ENCODE data around the gene LLGL2.

Gene LLGL2

DNA sequence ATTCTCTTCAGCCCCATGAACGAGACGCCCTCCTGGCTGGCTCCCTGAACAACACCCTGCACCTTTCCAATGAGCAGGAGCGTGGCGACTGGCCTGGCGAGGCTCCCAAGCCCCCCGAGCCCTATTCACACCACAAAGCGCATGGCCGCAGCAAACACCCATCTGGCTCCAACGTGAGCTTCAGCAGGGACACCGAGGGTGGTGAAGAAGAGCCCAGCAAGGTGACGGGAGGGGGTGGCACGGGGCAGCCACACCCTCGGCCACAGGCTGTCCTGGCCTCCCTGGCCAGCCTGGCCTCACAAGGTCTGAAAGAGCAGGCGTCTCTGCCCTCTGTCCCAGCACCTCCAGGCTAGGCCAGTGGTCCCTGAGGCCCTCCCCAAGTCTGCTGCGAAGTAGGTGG, 33.8 kb upstream of the LLGL2 start:
- no peak for DNase-seq

DNA sequence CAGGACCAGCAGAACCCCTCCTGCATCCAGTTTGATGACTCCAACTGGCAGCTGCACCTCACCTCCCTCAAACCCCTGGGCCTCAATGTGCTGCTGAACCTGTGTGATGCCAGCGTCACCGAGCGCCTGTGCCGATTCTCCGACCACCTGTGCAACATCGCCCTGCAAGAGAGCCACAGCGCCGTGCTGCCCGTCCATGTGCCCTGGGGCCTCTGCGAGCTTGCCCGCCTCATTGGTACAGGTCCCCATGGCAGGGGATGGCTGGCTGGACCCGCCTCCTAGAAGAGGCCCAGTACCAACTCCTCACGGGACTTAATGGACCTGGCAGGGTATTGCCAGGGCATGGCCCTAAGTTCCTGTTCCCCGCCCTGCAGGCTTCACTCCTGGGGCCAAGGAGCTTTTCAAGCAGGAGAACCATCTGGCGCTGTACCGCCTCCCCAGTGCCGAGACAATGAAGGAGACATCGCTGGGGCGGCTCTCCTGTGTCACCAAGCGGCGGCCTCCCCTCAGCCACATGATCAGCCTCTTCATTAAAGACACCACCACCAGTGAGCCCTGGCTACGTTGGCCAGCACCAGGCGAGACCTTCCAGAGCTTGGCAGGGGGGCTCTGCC, 32.8 kb upstream of the LLGL2 start:
- no peak for DNase-seq

DNA sequence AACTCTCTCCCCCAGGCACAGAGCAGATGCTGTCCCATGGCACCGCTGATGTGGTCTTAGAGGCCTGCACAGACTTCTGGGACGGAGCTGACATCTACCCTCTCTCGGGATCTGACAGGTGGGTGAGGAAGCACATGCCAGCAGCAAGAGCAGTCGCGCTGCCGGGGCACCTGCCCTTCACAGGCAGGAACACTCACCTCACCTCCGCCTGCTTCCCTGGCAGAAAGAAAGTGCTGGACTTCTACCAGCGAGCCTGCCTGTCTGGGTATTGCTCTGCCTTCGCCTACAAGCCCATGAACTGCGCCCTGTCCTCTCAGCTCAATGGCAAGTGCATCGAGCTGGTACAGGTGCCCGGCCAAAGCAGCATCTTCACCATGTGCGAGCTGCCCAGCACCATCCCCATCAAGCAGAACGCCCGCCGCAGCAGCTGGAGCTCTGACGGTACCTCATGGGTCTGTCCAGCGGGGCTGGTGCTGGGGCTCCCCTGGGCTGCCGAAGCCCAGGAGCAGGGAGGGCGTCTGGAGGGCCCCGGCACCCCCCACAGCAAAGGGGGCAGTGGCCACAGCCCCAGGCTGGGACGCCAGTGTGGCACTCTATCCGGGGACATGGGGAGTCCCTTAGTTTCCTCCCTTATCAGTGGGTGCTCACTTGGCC, 31.9 kb upstream of the LLGL2 start:
- no peak for DNase-seq

DNA sequence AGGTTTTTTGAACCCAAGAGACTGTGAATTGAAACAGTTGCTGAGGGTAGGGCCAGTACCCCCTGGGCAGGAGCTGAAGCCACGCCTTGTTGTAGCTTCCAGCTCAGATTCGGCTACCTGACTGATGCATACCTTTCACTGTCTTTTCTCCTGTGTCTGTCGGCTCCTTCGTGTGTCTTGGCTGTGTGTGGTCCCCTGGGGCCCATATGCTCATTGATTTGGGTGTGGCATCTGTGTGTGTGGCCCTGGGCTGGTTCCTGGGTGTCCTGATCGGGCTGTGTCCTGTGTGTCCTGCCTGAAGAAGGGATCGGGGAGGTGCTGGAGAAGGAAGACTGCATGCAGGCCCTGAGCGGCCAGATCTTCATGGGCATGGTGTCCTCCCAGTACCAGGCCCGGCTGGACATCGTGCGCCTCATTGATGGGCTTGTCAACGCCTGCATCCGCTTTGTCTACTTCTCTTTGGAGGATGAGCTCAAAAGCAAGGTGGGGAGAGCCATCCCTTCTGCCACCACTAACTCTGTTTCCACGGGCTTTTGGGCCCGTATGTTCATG, 31.1 kb upstream of the LLGL2 start:
- DNase-seq: no peak

DNA sequence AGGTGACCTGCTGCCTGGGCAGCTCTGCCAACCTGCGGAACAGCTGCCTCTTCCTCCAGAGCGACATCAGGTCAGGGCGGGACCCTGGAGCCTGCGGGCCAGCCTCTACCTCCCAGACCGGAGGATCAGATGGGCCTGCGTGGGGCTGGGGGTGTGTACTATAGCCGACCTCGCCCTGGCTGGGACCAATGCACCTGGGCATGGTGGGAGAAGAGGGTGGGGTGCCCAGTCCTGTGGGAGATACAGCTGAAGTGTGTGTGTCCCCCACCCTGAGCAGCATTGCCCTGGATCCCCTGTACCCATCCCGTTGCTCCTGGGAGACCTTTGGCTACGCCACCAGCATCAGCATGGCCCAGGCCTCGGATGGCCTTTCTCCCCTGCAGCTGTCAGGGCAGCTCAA, 29.5 kb upstream of the LLGL2 start:
- no peak for DNase-seq

DNA sequence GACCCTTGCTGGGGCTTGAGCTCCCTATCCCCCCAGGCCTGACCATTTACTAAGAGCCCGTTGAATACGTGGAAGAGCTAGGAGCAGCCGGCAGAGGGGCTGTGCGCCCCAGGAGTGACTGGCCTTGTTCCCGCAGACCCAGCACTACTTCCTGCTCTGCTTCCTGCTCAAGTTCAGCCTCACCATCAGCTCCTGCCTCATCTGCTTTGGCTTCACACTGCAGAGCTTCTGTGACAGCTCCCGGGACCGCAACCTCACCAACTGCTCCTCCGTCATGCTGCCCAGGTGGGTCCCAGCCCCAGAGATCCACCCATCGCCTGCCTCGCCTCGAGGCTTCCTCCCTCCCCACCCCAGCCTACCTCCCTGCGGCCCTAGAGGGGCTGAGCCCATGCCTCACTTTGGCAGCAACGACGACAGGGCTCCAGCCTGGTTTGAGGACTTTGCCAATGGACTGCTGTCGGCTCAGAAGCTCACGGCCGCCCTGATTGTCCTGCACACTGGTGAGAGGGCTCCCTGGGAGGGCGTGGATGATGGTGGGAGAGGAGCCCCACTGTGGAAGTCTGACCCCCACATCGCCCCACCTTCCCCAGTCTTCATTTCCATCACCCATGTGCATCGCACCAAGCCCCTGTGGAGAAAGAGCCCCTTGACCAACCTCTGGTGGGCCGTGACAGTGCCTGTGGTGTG, 27.3 kb upstream of the LLGL2 start:
- no peak for DNase-seq

DNA sequence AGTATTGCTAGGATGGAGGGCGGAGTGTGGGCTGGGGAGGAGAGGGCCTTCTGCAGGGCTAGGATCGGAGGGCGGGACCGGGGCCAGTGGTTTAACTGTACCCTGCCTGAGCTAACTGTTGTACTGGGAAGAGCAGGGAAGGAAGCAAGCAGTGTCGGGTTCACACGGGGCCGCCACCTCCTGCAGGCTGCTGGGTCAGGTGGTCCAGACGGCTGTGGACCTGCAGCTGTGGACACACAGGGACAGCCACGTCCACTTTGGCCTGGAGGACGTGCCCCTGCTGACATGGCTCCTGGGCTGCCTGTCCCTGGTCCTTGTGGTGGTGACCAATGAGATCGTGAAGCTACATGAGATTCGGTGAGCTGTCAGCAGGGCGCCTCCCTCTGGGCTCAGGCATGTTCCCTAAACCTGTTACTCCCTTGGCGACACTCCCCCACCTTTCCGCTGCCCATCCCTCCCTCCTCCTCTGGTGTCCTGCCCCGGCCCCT, 26.7 kb upstream of the LLGL2 start:
- DNase-seq: no peak

DNA sequence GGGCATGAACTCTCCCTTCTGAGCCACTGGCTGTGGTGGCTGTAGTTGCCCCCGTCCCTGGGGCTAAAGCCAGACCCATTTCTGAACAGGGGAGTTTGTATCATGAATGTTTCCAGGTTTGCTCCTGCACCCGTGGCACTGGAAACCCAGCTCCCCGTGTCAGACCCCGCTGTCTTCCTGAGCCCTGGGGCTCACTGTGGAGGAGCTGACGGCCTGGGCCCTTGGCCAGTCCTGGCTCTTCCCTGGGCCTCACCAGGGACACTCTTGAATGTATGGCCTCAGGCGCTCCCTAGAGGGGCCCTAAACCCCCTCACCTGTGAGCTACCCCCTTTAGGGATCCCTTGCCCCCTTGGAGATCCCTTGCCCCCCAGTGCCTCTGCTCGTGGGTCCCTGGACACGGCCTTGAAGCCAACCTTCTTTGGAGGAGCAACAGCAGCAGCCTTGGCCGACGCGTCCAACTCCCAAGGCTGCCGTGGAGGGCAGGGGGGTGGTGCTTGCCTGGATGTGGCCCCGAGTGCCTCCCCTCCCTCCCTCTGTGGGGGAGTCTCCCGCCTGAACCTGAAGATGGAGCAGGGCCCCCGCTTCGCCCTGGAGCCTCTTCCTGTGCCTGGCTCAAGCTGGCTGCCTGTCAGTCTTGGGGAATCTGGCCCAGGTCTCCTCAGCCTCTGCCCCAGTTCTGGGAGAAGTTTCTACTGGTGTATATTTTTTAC, 26.0 kb upstream of the LLGL2 start:
- DNase-seq: no peak

DNA sequence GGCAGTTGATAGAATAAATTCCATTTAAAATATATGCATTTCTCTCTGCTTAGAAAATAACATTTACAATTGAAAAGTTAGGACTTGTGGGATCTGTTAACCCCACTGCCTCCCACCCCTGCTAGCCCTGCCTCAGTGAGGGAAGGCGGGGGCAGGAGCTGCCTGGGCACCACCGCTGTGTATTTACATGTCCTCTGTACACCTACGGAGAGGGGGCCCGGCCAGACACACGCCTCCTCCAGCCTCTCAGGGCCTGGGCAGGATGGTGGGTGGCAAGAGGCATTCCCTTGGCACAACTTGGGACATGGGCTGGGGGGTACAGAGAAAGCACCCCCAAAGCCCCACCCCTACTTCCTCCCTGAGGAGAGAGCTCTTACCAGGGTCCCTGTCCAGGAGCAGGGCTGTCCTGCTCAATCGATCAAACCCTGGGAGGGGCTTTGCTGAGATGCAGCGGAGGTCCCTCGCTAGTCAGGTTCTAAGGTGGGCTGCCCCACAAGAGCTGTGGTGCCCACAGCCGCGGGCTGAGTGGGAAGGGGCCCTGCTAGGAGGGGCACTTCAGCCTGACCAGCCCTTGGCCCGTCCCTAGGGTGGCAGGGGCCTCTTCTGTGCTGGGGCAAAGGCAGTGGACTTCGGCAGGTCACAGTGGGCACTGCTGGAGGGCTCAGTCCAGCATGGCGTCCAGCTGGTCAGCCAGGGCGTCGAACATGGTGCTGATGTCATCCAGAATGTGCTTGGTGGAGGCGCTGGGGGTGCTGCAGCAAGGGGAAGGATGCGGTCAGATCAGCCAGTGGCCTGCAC, 24.9 kb upstream of the LLGL2 start:
- no peak for DNase-seq

DNA sequence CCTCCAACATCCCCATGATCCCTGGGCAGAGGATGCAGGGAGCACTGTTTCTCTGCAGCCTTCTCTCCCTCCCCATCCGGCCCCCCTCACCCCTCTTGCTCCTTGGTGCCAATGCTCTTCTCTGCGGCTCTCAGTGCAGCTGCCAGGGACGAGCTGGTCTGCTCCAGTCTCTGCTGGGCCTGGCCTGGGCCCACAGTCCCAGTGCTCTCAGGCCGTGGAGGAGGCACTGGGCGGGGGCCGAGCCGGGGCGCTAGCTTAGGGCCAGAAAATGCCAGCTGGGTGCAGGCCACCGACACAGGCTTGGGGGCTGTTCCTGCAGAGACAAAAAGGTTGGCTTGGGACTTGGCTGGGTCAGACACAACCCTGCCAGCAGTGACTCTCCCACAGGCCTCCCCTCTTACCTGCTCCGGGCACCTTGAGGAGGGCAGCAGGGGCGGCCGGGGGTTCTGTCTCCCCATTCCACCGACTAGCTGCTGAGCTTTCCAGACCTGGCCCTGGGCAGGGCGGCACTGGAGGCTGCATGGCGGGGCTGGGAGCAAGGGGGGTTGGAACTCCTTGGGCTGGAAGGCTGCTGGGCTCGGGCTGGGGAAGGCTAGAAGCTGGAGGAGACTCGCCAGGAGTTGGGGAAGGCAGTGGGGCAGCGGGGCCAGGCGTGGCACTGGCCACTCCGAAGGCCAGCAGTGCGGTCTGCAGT, 24.0 kb upstream of the LLGL2 start:
- no peak for DNase-seq

DNA sequence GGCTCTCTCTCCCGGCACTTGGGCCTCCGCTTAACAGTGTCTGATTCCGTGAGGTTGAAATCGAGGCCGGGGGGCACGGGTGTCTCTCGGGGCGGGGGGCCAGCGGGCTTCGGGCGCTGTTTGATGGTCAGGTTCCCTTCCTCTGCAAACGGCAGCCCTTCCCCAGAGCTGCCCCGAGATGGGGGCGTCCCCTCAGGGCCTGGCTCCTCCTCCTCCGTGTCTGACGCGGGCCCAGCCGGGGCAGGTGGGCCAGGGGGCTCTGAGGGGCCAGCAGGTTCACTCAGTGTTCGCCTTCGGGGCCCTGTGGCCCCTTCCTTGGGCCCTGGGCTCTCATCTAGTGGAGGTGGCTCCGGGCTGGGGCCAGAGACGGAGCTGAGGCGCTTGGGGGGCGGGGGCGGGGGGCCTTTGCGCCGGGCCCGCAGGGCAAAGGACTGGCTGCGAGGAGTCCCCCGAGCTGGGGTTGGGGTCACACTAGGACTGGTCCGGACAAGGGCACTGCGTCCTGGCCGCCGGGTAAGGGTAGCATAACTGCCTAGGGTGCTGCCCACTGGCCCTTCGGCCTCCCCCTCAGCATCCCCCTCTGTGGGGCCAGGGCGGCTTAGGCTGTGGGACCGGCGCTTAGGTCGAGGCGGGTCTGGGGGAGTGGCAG, 23.3 kb upstream of the LLGL2 start:
- no peak for DNase-seq

DNA sequence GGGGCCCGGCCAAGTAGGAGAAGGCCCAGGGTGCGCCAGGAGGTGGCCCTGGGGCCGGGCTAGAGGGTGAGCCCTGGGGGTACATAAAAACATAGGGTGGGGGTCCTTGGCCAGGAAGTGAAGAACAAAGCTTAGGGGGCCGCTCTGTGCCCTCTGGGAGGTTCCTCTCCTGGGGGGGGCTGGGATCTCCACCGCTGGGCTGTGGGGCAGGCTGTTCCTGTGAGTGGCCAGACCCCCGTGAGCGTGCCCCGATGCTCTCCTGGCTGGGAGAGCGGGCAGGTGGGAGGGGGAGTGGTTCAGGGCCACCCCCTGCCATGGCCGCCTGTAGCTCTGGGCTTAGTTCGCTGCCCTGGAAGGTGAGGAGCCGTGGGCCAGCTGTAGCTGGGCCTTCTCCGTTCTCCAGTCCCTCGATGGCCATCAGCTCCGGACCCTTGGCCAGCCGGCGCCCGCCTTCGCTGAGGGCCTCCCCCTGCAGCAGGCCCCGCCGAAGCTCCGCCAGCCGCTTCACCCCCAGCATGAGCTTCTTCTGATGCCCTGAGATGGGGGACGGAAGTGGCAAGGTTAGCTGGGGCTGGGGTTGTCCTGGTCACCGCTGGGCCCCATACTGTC, 22.7 kb upstream of the LLGL2 start:
- no peak for DNase-seq

DNA sequence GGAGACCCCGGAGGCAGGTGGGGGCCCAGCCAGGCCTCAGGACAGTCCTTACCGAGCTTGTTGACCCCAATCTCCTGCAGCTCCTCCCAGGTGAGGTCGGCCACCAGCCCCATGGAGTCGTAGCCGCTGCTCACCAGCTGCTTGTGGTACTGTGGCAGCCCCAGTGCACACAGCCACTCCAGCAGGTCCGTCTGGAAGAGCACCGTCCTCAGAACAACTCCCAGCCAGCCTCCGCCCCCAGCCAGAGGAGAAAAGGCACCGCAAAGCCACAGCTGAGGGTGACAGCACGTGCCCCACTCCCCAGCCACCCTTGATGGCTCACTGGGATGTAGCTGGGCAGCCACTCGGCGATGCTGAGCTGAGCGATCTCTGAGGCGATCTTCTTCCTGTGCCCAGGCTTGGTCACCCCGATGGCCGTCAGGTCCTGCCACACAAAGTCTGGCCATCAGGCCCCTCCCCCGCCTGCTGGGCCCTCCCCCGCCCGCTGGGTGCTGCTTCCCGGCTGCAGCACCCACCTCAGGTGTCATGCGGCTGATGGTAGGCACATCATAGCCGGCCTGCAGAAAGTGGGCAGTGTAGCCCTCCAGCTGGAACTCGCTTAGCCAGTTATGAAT, 22.1 kb upstream of the LLGL2 start:
- DNase-seq: no peak

DNA sequence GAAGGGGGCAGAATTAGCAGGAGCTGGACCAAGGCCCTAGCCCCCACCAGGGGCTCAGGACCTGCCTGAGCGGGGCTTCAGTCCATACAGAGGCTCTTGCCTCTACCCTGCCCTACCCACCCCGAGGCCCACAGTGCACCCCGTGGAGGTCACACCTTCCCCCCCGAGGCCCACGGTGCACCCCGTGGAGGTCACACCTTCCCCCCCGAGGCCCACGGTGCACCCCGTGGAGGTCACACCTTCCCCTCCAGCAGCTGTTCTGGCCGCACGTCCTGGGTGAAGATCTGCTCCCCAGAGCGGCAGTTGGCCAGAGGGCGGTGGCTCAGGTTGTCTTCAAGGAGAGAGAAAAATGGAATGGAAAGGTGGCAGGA, 21.5 kb upstream of the LLGL2 start:
- no peak for DNase-seq

DNA sequence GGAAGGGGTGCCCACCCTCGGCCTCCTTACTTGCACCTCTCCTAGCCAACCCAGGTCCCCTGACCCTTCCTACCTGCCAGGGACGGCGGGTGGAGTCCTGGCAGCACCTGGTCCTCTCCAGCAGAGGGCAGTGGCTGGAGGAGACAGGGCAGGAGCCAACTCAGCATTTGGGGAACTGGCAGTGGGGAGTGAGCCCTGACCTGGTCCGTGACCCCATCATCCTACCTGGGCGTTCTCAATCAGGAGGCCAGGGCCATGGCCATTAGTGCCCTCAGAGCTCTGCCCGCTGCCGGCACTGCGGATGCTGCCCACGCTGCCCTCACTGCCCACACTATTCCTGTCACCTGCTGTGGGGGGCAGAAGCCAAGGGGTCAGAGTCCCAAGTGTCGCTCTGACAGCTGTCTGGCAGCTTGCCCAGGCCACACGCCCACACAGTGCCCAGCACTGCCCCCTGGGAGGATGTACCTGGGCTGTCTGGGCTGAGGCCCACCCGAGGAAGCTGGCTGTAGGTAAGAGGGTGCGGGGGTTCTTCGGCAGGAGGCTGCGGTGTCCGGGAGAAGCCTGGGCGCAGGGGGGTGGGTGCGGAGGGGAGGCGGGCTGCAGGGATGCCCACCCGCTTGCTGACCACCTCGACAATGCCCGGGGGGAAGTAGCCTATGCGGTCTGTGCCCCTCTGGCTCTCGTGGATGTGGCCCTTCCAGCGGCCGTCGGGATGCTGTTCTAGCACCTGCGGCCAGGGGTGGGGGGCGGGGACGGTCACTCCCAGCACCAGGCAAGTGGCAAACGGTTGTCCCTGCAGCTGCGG, 20.9 kb upstream of the LLGL2 start:
- peak; percentile 47 for DNase-seq

DNA sequence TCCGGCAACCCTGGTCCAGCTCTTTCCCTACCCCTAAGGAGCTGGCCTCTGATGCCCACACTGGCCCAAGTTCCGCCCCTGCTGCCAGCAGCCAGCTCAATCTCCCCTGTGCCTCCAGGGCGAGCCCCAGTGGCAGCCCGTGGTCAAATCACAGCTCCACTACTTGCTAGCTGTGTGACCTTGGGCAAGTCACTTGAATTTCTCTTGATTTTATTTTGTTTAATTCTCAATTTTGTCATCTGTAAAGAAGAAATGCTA, 20.4 kb upstream of the LLGL2 start:
- DNase-seq: no peak

DNA sequence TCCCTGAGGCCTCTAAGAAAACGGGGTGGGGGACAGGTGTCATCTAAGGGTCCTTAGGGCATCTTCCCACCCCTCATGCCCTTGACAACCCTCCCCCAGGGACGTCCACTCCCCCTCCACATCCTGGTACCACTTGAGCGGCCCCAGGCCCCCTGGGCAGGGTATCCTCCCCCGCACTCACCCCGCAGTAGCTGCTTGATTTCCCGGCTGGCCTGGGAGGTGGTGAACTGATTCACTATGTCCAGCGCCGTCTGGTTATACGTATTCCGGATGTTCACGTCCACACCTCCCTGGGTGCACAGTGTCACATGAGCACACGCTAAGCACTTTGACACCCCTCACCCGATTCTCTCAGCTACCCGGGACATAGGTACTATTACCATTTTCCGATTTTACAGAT, 19.9 kb upstream of the LLGL2 start:
- DNase-seq: no peak

DNA sequence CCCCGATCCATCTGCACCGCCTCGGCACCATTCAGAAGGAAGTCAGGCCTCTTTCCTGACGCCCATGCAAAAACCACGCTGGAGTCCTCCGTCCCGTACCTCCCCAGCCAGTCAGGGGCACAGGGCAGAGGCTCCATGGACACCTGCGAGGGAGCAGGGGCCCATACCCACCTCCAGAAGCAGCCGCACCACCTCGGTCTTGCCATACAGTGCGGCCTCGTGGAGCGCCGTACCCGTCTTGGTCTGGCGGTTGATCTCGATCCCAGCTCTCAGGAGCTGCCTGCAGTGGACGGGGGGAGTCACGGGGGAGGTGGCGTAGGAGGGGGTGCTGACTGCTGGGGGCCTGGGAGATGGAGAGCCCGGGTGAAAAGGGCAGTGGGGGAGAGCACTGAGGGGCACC, 19.4 kb upstream of the LLGL2 start:
- no peak for DNase-seq

DNA sequence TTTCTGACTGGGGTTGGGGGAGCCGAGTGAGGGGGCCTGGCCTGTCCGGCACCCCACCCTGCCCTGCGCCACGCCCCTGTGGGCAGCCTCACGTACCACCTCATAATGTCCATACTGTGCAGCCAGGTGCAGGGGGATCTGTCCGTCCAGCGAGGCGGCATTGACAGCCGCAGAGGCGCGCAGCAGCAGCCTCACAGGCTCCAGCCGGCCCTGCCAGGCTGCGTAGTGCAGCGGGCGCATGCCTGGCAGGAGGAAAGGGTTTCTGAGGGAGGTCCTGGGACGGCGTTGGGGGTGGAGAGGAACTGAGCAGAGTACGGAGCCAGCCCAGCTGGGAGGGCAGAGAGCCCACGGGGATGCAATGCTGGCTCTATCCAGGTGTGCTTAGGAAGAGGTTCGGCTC, 18.6 kb upstream of the LLGL2 start:
- DNase-seq: no peak

Data from hematopoietic multipotent progenitor cell treated with erythropoietin and hydrocortisone succinate and interleukin-3 and kit ligand, for 8 days (in vitro differentiated cells).